ENCODE measurements around the gene SPATA21. TPM values are rescaled to one million over a fixed set of nuclear protein-coding genes. Genes with fewer than 3 reads are reported as not detected.

Gene SPATA21
- total RNA-seq, 4 donors from 2014 or later: not detected

GRCh38 chr1:16383888-16384287, 53.3 kb downstream of the SPATA21 start:
- no peak overlapping the region for H3K4me3 ChIP-seq
- no peak for DNase-seq
- no peak overlapping the region for H3K27ac ChIP-seq
- no peaks in the 10 kb centered on the region for H3K9me3 ChIP-seq
- no peaks in the 10 kb centered on the region for H3K36me3 ChIP-seq
- peaks cover 16 to 52% (median 36%) of the 10 kb centered on the region in 4 donors for H3K4me1 ChIP-seq
- TF ChIP-seq POLR2AphosphoS5 (IDR thresholded peaks at IDR 0.05): no peak
- intact Hi-C loops (cut with DNase I; ENCODE audit: low total_unique reads) (no loop called here), in situ Hi-C loops (cut with MboI; ENCODE audit: low pct_ligation_motif_present in 1 of 4, low pct_unique_long_range_greater_than_20kb in 1 of 4, low sequenced_read_pairs in 3 of 4) (no loop called here)
- no peaks in the 10 kb centered on the region for H3K27me3 ChIP-seq
- WGBS, 2 donors (ENCODE audit: low coverage in 1 of 2): 90 to 95% methylated on average over 5 of the region's 5 CpGs

DNA sequence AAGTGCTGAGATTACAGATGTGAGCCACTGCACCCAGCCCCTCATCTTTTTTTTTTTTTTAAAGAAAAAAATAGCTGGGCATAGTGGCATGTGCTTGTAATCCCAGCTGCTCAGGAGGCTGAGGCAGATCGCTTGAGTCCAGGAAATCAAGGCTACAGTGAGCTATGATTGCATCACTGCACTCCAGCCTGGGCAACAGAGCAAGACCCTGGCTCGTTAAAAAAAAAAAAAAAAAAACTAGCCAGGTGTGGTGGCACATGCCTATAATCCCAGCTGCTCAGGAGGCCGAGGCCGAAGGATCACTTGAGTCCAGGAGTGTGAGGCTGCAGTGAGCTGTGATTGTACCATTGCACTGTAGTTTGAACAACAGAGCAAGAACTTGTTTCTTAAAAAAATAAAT, 56.4 kb downstream of the SPATA21 start:
- DNase-seq: no peak
- TF ChIP-seq POLR2A (IDR thresholded peaks at IDR 0.05): no peak
- TF ChIP-seq EP300 (IDR thresholded peaks at IDR 0.05; ENCODE audit: low read depth): no peak
- TF ChIP-seq, protein P1, sequence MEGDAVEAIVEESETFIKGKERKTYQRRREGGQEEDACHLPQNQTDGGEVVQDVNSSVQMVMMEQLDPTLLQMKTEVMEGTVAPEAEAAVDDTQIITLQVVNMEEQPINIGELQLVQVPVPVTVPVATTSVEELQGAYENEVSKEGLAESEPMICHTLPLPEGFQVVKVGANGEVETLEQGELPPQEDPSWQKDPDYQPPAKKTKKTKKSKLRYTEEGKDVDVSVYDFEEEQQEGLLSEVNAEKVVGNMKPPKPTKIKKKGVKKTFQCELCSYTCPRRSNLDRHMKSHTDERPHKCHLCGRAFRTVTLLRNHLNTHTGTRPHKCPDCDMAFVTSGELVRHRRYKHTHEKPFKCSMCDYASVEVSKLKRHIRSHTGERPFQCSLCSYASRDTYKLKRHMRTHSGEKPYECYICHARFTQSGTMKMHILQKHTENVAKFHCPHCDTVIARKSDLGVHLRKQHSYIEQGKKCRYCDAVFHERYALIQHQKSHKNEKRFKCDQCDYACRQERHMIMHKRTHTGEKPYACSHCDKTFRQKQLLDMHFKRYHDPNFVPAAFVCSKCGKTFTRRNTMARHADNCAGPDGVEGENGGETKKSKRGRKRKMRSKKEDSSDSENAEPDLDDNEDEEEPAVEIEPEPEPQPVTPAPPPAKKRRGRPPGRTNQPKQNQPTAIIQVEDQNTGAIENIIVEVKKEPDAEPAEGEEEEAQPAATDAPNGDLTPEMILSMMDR (IDR thresholded peaks at IDR 0.05): no peak
- TF ChIP-seq POLR2AphosphoS5 (IDR thresholded peaks at IDR 0.05): no peak
- no peaks in the 10 kb centered on the region for H3K27me3 ChIP-seq
- no peak overlapping the region for H3K27ac ChIP-seq
- no peaks in the 10 kb centered on the region for H3K9me3 ChIP-seq
- WGBS, 2 donors (ENCODE audit: low coverage in 1 of 2): 79 to 100% methylated on average over 2 to 4 of the region's 4 CpGs
- H3K4me1 ChIP-seq: peaks cover 12 to 48% (median 21%) of the 10 kb centered on the region in 4 donors
- no peaks in the 10 kb centered on the region for H3K36me3 ChIP-seq
- in situ Hi-C loops (cut with MboI; ENCODE audit: low pct_ligation_motif_present in 1 of 4, low pct_unique_long_range_greater_than_20kb in 1 of 4, low sequenced_read_pairs in 3 of 4): no loop called here
- intact Hi-C loops (cut with DNase I; ENCODE audit: low total_unique reads): no loop called here
- H3K4me3 ChIP-seq: no peak overlapping the region

- in situ Hi-C loops (cut with MboI; ENCODE audit: low pct_ligation_motif_present in 1 of 4, low pct_unique_long_range_greater_than_20kb in 1 of 4, low sequenced_read_pairs in 3 of 4): no loop called here
- TF ChIP-seq POLR2A (IDR thresholded peaks at IDR 0.05) (no peak), EP300 (IDR thresholded peaks at IDR 0.05; ENCODE audit: low read depth) (no peak)
- H3K27ac ChIP-seq: no peak overlapping the region
Observed at GRCh38 chr1:16378443-16378842, 58.8 kb downstream of the SPATA21 start.

GRCh38 chr1:16376971-16377370, 60.3 kb downstream of the SPATA21 start:
- Histone ChIP-seq H3K27me3 (no peaks in the 10 kb centered on the region), H3K4me3 (no peak overlapping the region), H3K4me1 (peaks cover 28 to 69% (median 35%) of the 10 kb centered on the region in 4 donors), H3K36me3 (no peaks in the 10 kb centered on the region), H3K9me3 (no peaks in the 10 kb centered on the region), H3K27ac (no peak overlapping the region)
- in situ Hi-C loops (cut with MboI; ENCODE audit: low pct_ligation_motif_present in 1 of 4, low pct_unique_long_range_greater_than_20kb in 1 of 4, low sequenced_read_pairs in 3 of 4): no loop called here
- WGBS, 2 donors (ENCODE audit: low coverage in 1 of 2): 64 to 82% methylated on average over 3 to 4 of the region's 4 CpGs
- DNase-seq: no peak
- TF ChIP-seq POLR2A (IDR thresholded peaks at IDR 0.05) (no peak), EP300 (IDR thresholded peaks at IDR 0.05; ENCODE audit: low read depth) (no peak), POLR2AphosphoS5 (IDR thresholded peaks at IDR 0.05) (no peak)
- TF ChIP-seq, protein P1 (IDR thresholded peaks at IDR 0.05): no peak
- intact Hi-C loops (cut with DNase I; ENCODE audit: low total_unique reads): no loop called here

More at GRCh38 chr1:16378443-16378842, 58.8 kb downstream of the SPATA21 start:
- intact Hi-C loops (cut with DNase I; ENCODE audit: low total_unique reads): no loop called here
- Histone ChIP-seq H3K9me3 (no peaks in the 10 kb centered on the region), H3K4me1 (peaks cover 17 to 57% (median 25%) of the 10 kb centered on the region in 4 donors), H3K27me3 (no peaks in the 10 kb centered on the region), H3K4me3 (no peak overlapping the region), H3K36me3 (no peaks in the 10 kb centered on the region)
- no peak for DNase-seq
- 50 to 78% methylated on average over 5 to 7 of the region's 7 CpGs for WGBS, 2 donors (ENCODE audit: low coverage in 1 of 2)

- Histone ChIP-seq H3K4me1 (peaks cover 32 to 73% (median 39%) of the 10 kb centered on the region in 4 donors), H3K27ac (peak overlapping the region; percentile 42 to 50 (median 47))
Observed at GRCh38 chr1:16375521-16376340, 61.5 kb downstream of the SPATA21 start.

More at GRCh38 chr1:16375521-16376340, 61.5 kb downstream of the SPATA21 start:
- no peaks in the 10 kb centered on the region for H3K9me3 ChIP-seq
- DNase-seq: no peak
- in situ Hi-C loops (cut with MboI; ENCODE audit: low pct_ligation_motif_present in 1 of 4, low pct_unique_long_range_greater_than_20kb in 1 of 4, low sequenced_read_pairs in 3 of 4) (no loop called here), intact Hi-C loops (cut with DNase I; ENCODE audit: low total_unique reads) (no loop called here)
- peak overlapping the region in 1 of 4 donors; percentile 2 for H3K4me3 ChIP-seq
- H3K36me3 ChIP-seq: no peaks in the 10 kb centered on the region
- 54 to 67% methylated on average over 3 to 15 of the region's 15 CpGs for WGBS, 2 donors (ENCODE audit: low coverage in 1 of 2)
- no peak for TF ChIP-seq EP300 (IDR thresholded peaks at IDR 0.05; ENCODE audit: low read depth)
- TF ChIP-seq, protein P1 (IDR thresholded peaks at IDR 0.05): no peak
- no peak for TF ChIP-seq POLR2A (IDR thresholded peaks at IDR 0.05)
- TF ChIP-seq POLR2AphosphoS5 (IDR thresholded peaks at IDR 0.05): no peak
- no peaks in the 10 kb centered on the region for H3K27me3 ChIP-seq

Data from transverse colon (tissue), 4 donors.